Caco-2 (cell line): ENCODE data around the gene POLD2. TPM values are rescaled to one million over a fixed set of nuclear protein-coding genes. Genes with fewer than 3 reads are reported as not detected.

ENCODE experiments used
- BruUV-seq: library from RNA; stranded (reverse); fragments of 400-500 nt; replicated peaks from 2 replicates; lab custom pipeline; 2021; lab: Mats Ljungman, UMichigan
- CTCF ChIA-PET: fragments of 300-600 bp; sonication (Branson Sonifier 250); formaldehyde crosslinking; loops from one replicate; lab custom pipeline; 2022; ENCODE audit warnings: antibody characterized with exemption; lab: Charles Lee
- POLR2A ChIA-PET: fragments of 300-600 bp; sonication (Branson Sonifier 250); formaldehyde crosslinking; loops from one replicate; lab custom pipeline; 2022; ENCODE audit warnings: antibody characterized with exemption; lab: Charles Lee
- DNase-seq, 2 experiments: peaks; one replicate each; pipeline versions ENCODE4 v3.0.0 to v3.0.0-alpha.2; 2020 to 2022
- H3K27me3 ChIP-seq: replicated peaks from 2 replicates; pipeline ENCODE4 v1.6.0; 2011; ENCODE audit warnings: low read length; ENCODE audit not compliant: control insufficient read depth, insufficient read depth
- H3K36me3 ChIP-seq: 2 replicates; pipeline ENCODE4 v1.5.1; 2011; ENCODE audit warnings: low read length; ENCODE audit not compliant: control insufficient read depth, insufficient read depth
- H3K4me1 ChIP-seq: fragments of 250-450 bp; sonication (Bioruptor Pico); 2 replicates; pipeline ENCODE4 v1.5.1; 2020; ENCODE audit warnings: mild to moderate bottlenecking
- H3K4me3 ChIP-seq: 2 replicates; pipeline ENCODE4 v1.5.1; 2011; ENCODE audit warnings: low read depth, mild to moderate bottlenecking, control low read depth, low read length
- H3K9me3 ChIP-seq: fragments of 250-450 bp; sonication (Bioruptor Pico); 2 replicates; pipeline ENCODE4 v1.5.1; 2020; ENCODE audit warnings: mild to moderate bottlenecking, moderate library complexity
- H3K27ac Mint-ChIP-seq: one replicate; pipeline ENCODE4 v1.8.0; 2022; ENCODE audit warnings: mixed read lengths; ENCODE audit not compliant: unreplicated experiment
- H3K27me3 Mint-ChIP-seq: one replicate; pipeline ENCODE4 v1.8.0; 2022; ENCODE audit warnings: mixed read lengths; ENCODE audit not compliant: insufficient read depth, unreplicated experiment
- H3K36me3 Mint-ChIP-seq: one replicate; pipeline ENCODE4 v1.8.0; 2022; ENCODE audit warnings: mild to moderate bottlenecking, mixed read lengths; ENCODE audit not compliant: insufficient read depth, unreplicated experiment
- H3K4me1 Mint-ChIP-seq: one replicate; pipeline ENCODE4 v1.8.0; 2022; ENCODE audit warnings: low read depth, mixed read lengths; ENCODE audit not compliant: unreplicated experiment
- H3K4me3 Mint-ChIP-seq: one replicate; pipeline ENCODE4 v1.8.0; 2022; ENCODE audit warnings: mild to moderate bottlenecking, moderate library complexity, mixed read lengths; ENCODE audit not compliant: unreplicated experiment
- H3K9me3 Mint-ChIP-seq: one replicate; pipeline ENCODE4 v1.8.0; 2022; ENCODE audit warnings: mixed read lengths; ENCODE audit not compliant: unreplicated experiment
- intact Hi-C: fragments of 100-400 bp; cut with micrococcal nuclease; formaldehyde crosslinking; loops from one replicate; pipeline ENCODE4 v1.10.0; 2022; ENCODE audit not compliant: unreplicated experiment
- total RNA-seq: library from RNA; stranded (reverse); gene quantifications from 2 replicates; pipeline ENCODE4 v1.2.3, GENCODE V29; 2022
- TF ChIP-seq, protein P1 (sequence below), 2 experiments: fragments of 200-600 bp in 1 of 2; IDR thresholded peaks; 1 replicate in 1 of 2; 2 replicates in 1 of 2; pipeline versions ENCODE4 v1.5.1 to v1.8.0; 2011 to 2022; ENCODE audit warnings: antibody characterized with exemption in 1 of 2, control low read depth in 1 of 2, inconsistent platforms in 1 of 2, low read depth in 1 of 2, low read length in 1 of 2, mild to moderate bottlenecking in 1 of 2, moderate library complexity in 1 of 2; ENCODE audit not compliant: insufficient read depth in 1 of 2, severe bottlenecking in 1 of 2, unreplicated experiment in 1 of 2

The POLD2 gene
- total RNA-seq, 1 experiment from 2014 or later: 140 TPM

DNA sequence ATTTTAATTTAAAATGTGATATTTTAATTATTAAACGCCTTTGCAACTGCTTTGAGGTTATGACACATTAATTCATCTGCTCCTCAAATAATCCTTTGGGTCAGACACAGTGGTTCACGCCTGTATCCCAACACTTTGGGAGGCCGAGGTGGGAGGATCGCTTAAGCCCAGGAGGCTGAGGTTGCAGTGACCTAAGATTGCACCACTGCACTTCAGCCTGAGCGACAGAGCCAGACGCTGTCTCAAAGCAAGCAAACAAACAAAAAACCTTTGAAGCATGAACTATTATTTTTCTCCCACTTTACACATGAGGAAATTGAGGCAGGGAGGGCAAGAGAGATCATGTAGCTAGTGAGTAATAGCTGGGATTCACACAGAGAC is 1.5 kb upstream of the POLD2 start:
- no peak overlapping the region for H3K4me3 Mint-ChIP-seq
- H3K4me1 Mint-ChIP-seq: peaks cover 12% of the 10 kb centered on the region
- no peaks in the 10 kb centered on the region for H3K9me3 Mint-ChIP-seq
- TF ChIP-seq, protein P1, sequence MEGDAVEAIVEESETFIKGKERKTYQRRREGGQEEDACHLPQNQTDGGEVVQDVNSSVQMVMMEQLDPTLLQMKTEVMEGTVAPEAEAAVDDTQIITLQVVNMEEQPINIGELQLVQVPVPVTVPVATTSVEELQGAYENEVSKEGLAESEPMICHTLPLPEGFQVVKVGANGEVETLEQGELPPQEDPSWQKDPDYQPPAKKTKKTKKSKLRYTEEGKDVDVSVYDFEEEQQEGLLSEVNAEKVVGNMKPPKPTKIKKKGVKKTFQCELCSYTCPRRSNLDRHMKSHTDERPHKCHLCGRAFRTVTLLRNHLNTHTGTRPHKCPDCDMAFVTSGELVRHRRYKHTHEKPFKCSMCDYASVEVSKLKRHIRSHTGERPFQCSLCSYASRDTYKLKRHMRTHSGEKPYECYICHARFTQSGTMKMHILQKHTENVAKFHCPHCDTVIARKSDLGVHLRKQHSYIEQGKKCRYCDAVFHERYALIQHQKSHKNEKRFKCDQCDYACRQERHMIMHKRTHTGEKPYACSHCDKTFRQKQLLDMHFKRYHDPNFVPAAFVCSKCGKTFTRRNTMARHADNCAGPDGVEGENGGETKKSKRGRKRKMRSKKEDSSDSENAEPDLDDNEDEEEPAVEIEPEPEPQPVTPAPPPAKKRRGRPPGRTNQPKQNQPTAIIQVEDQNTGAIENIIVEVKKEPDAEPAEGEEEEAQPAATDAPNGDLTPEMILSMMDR (IDR thresholded peaks at IDR 0.05; ENCODE audit: insufficient read depth in 1 of 2, low read depth in 1 of 2, low read length in 1 of 2, severe bottlenecking in 1 of 2, unreplicated experiment in 1 of 2): no peak
- H3K9me3 ChIP-seq: no peaks in the 10 kb centered on the region
- H3K36me3 Mint-ChIP-seq: peaks cover 18% of the 10 kb centered on the region
- no peak overlapping the region for H3K4me3 ChIP-seq
- H3K27me3 Mint-ChIP-seq: no peaks in the 10 kb centered on the region
- no peaks in the 10 kb centered on the region for H3K27me3 ChIP-seq
- no peak for DNase-seq
- ChIA-PET POLR2A (interaction anchor here (0.6 kb wide), 1 partner anchor 723 kb away, joined by 3 read pairs; the partner anchor contains the start of gene H2AZ2), CTCF (no interaction called here)
- intact Hi-C loops: no loop called here
- H3K4me1 ChIP-seq: no peaks in the 10 kb centered on the region
- no peak overlapping the region for H3K27ac Mint-ChIP-seq
- no peaks in the 10 kb centered on the region for H3K36me3 ChIP-seq
- no TSS peak for BruUV-seq

DNA sequence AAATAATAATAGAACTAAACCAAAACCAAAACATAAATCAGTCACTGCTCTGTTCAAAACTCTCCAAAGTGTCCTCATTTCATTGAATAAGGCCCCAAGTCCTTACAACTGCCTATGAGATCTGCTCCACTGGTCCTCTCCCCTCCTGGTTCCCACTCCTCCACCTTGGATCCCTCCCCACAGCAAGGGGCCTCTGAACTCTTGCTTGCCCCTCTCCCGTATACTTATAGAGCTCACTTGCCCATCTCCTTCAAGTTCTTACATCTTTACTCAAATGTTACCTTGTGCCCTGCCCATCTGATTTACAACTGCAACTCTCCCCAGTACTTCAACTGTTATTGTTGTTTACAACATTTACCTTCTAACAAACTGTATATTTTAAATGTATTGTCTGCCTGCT is 819 bp downstream of the POLD2 start:
- peak overlapping the region; percentile 73 for H3K4me3 Mint-ChIP-seq
- TF ChIP-seq, protein P1 (IDR thresholded peaks at IDR 0.05; ENCODE audit: insufficient read depth in 1 of 2, low read depth in 1 of 2, low read length in 1 of 2, severe bottlenecking in 1 of 2, unreplicated experiment in 1 of 2): no peak
- peak overlapping the region; percentile 25 for H3K27ac Mint-ChIP-seq
- ChIA-PET POLR2A (interaction anchor here (0.7 to 1.2 kb wide), 2 partner anchors 10 to 24 kb away, joined by 4 to 5 read pairs; no protein-coding TSS in a partner anchor), CTCF (interaction anchor here (0.9 to 2.1 kb wide), 3 partner anchors 9 to 78 kb away, joined by 3 to 8 read pairs (median 3); partner anchors contain the start of gene DBNL)
- Histone ChIP-seq H3K4me1 (no peaks in the 10 kb centered on the region), H3K27me3 (no peaks in the 10 kb centered on the region), H3K36me3 (peaks cover 2% of the 10 kb centered on the region), H3K9me3 (no peaks in the 10 kb centered on the region), H3K4me3 (peak overlapping the region; percentile 93)
- H3K9me3 Mint-ChIP-seq: no peaks in the 10 kb centered on the region
- intact Hi-C loops: no loop called here
- no TSS peak for BruUV-seq
- H3K4me1 Mint-ChIP-seq: peaks cover 12% of the 10 kb centered on the region
- H3K27me3 Mint-ChIP-seq: no peaks in the 10 kb centered on the region
- H3K36me3 Mint-ChIP-seq: peaks cover 30% of the 10 kb centered on the region
- DNase-seq: no peak

DNA sequence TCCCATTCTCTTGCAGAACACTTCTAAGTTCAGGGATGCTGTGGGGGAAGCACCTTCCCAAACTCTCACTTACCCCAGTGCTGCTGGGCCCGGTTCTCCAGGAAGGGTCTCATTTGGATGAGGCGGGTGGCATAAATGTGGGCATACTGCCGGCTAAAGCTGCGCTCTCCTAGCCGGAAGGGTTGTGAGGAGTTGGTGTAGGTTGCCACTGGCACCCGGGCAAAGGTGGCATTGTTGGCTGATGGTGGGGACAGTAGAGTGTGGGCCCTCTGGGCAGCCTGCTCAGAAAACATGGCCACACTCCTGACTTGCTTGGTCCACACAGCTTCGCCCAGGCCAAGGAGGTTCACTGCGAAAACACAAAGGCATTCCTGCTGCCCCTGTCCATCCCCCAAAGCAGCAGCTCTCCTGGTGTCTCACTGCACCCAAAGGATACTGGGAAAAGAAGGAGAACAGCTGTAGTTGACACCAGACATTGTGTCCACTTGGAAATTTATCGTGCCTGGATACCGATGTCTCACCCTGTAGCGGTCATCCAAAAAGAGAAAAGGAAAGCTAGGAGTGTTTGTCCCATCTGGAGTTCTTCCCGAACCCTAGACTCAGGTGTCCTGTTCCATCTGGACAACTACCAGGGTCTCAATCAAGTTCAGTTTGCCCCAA is 1.5 kb downstream of the POLD2 start:
- H3K9me3 Mint-ChIP-seq: no peaks in the 10 kb centered on the region
- H3K27me3 ChIP-seq: no peaks in the 10 kb centered on the region
- no peaks in the 10 kb centered on the region for H3K27me3 Mint-ChIP-seq
- peak overlapping the region; percentile 73 for H3K4me3 Mint-ChIP-seq
- DNase-seq: no peak
- no TSS peak for BruUV-seq
- peaks cover 12% of the 10 kb centered on the region for H3K4me1 Mint-ChIP-seq
- H3K36me3 Mint-ChIP-seq: peaks cover 37% of the 10 kb centered on the region
- H3K36me3 ChIP-seq: peaks cover 2% of the 10 kb centered on the region
- no peaks in the 10 kb centered on the region for H3K4me1 ChIP-seq
- CTCF ChIA-PET: interaction anchor here (1.5 to 2.1 kb wide), 2 partner anchors 10 to 75 kb away, joined by 3 to 8 read pairs; no protein-coding TSS in a partner anchor
- POLR2A ChIA-PET: no interaction called here
- no peak overlapping the region for H3K27ac Mint-ChIP-seq
- no peaks in the 10 kb centered on the region for H3K9me3 ChIP-seq
- intact Hi-C loops: no loop called here
- no peak overlapping the region for H3K4me3 ChIP-seq
- TF ChIP-seq, protein P1 (IDR thresholded peaks at IDR 0.05; ENCODE audit: insufficient read depth in 1 of 2, low read depth in 1 of 2, low read length in 1 of 2, severe bottlenecking in 1 of 2, unreplicated experiment in 1 of 2): no peak
